GM21576 (cell line): ENCODE measurements around the gene CEACAM6.

Experiments used
- ATAC-seq: cut with Tn5 transposase; IDR thresholded peaks from one replicate; pipeline ENCODE4 v1.9.1; 2021; ENCODE audit warnings: mild to moderate bottlenecking, moderate library complexity; ENCODE audit not compliant: unreplicated experiment

The CEACAM6 gene

GRCh38 chr19:41795031-41795461 lies 39.7 kb downstream of the CEACAM6 start:
- no peak for ATAC-seq

GRCh38 chr19:41796362-41796761 lies 41.0 kb downstream of the CEACAM6 start, which contains the start of gene CEACAM3:
CEACAM3 (plus strand) TSS chr19:41796587; CDS start chr19:41796678, 91 bp downstream.
- ATAC-seq: no peak

DNA sequence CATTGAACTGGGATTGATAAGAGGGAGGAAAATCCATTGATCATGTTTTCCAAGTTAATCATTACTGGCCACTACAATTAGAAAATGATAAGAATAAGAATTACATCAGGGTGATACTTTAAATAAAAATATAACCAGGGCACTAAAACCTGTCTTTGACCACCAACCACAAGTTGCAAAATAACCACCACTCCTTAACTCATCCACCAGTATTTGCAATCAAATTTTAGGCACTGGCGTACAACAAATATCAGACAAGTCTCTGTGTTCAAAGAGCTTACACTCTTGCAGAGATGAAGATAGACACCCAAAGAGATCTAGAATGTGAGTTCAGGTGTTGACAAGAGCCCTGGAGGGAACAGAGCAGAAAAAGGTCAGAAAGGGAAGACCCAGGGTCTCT lies 41.6 kb downstream of the CEACAM6 start:
- no peak for ATAC-seq

DNA sequence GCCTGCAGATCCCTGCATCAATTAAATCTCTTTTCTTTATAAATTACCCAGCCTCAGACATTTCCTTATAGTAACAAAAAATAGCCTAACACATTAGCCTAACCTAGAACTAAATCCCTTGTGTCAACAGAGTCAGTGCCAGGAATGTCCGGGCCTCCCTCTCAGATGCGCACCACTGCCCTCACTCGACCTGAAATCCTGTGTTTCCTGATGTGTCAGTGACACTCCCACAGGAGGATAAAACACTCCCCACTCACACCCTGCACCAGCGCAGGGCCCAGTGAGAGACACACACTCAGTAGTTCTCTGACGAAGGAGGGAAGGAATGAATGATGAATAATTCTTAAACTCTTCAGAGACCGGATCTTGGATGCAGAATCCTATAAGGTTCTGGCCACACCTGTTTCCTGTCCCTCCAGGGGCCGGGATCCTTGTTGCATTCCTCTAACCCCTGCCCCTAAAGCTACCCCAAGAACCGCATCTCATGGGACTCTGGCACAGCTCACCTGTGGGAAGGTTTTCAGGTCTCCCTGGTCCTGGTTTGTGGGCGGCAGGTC lies 44.2 kb downstream of the CEACAM6 start:
- no peak for ATAC-seq

GRCh38 chr19:41801031-41801430 lies 45.7 kb downstream of the CEACAM6 start:
- ATAC-seq: no peak

GRCh38 chr19:41801792-41802211 lies 46.5 kb downstream of the CEACAM6 start:
- ATAC-seq: no peak

DNA sequence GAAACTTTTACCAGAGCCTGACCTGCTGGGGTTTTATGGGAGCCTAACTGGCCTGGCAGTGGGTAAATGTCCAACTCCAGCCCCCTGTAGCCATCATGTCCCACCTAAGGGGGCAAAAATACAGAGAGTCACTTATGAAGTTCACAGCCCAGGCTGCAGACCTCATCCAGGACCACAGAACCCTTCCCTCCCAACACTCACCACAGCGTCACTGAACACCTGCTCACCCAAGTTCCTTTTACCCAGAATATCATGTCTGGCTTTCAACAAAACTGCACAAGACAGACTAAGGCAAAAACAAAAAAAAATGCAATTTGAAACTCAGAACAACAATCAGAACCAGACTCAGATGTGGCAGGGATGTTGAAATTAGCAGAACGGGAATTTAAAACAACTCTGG lies 47.4 kb downstream of the CEACAM6 start:
- no peak for ATAC-seq

- no peak for ATAC-seq
Measured at GRCh38 chr19:41804336-41804735, 49.0 kb downstream of the CEACAM6 start.

DNA sequence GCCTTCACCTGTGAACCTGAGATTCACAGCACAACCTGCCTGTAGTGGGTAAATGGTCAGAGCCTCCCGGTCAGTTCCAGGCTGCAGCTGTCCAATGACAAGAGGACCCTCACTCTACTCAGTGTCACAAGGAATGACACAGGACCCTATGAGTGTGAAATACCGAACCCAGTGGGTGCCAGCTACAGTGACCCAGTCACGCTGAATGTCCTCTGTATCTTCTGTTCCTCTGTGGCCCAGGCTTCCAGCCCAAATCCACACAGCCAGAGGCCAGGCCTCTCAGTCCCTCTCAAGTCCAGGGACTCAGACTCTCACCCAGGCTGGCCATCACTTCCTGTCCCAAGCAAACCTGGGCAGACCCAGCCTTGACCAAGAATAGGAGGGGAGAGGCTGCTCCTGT lies 51.8 kb downstream of the CEACAM6 start:
- ATAC-seq: no peak

DNA sequence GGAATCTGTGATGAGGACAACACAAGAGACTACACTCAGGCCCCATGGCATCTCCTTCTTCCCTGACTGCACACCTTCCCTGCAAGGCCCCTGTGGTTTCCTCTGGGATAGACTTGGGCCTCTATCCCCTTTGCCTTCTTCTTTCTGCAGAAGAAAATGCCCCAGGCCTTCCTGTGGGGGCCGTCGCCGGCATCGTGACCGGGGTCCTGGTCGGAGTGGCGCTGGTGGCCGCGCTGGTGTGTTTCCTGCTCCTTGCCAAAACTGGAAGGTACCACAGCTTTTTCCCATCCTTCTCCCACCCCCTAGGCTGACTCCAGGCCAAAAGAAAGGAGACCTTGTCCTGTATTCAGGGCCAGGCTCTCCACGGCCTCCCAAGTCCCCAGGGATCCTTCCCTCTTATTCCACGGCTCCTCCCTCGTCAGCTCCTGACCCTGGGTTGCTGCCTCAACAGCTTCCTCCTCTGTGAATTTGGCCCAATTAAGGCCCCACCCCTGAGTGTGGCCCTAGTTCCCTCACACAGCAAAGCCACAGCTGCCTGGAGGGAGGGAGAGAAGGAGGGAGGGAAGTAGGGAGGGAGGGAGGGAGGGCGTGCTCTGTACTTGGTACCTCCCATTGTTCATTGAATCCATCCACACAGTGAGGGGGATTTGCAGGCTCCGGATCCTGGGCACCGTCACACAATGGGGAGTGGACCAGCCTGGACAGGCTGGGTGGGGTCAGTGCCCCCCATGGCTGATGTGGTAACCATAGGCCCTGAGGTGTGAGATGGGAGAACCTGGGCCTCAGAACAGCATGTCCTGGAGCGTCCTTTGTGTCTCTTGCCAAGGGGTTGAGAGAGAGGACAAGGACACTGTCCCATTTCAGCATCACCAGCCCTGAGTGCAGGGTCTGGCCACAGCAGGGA lies 53.6 kb downstream of the CEACAM6 start:
- no peak for ATAC-seq

GRCh38 chr19:41810301-41810700 lies 55.0 kb downstream of the CEACAM6 start:
- no peak for ATAC-seq

DNA sequence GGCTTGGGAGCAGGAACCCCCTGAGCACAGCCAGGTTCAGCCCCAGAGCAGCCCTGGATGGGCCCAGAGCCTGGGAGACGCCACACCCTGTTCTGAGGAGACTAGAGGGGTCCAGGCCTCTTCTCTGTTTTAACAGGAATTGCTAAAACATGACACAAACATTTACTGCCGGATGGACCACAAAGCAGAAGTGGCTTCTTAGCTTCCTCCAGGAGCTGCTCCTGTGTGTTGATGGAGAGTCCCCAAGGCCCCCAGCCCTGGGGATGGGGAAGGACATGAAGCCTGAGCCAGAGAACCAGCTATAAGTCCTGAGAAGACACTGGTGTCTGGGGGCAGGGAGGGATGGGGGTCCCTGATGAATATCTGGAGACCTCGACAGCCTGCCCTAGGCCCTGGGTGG lies 55.7 kb downstream of the CEACAM6 start:
- no peak for ATAC-seq

- ATAC-seq: no peak
Measured at GRCh38 chr19:41811981-41812380, 56.7 kb downstream of the CEACAM6 start.

GRCh38 chr19:41813911-41814310 lies 58.6 kb downstream of the CEACAM6 start:
- ATAC-seq: no peak

GRCh38 chr19:41815301-41815700 lies 60.0 kb downstream of the CEACAM6 start:
- no peak for ATAC-seq

DNA sequence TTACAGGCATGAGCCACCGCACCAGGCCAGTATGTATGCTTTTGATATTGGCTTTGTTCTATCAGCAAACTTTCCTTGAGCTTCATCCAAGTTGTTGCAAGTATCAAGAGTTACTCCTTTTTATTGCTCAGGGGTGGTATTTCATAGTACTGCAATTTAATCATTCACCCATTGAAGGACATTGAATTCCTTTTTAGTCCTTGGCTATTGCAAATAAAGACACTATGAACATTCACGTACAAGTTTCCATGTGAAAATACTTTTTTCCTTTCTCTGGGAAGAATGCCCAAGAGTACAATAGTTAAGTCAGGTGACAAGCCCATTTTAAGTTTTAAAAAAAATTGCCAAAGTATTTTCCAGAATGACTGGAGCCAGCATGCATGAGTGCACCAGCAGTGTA lies 61.4 kb downstream of the CEACAM6 start:
- ATAC-seq: no peak

GRCh38 chr19:41821003-41821735 lies 65.8 kb downstream of the CEACAM6 start:
- no peak for ATAC-seq
